HepG2 (cell line): ENCODE measurements around the gene TTBK1. TPM values are rescaled to one million over a fixed set of nuclear protein-coding genes. Genes with fewer than 3 reads are reported as not detected.

Experiments used
- AKAP8 ChIP-seq: sonication (generic); formaldehyde crosslinking; IDR thresholded peaks from 2 replicates; pipeline ENCODE4 v1.5.1; 2020; ENCODE audit warnings: mild to moderate bottlenecking, missing genetic modification reagents
- ATF7-NPFF ChIP-seq: sonication (generic); formaldehyde crosslinking; IDR thresholded peaks from 2 replicates; pipeline ENCODE4 v1.8.1; 2023; ENCODE audit warnings: mild to moderate bottlenecking, low read depth, missing genetic modification reagents, moderate library complexity
- CREB1 ChIP-seq, 2 experiments: fragments of 450-650 bp in 1 of 2; IDR thresholded peaks; 2 replicates each; pipeline ENCODE4 v1.6.1; 2016 to 2017; ENCODE audit warnings: control low read depth in 1 of 2, mild to moderate bottlenecking in 1 of 2, missing compliant biosample characterization in 1 of 2, missing genetic modification characterization in 1 of 2
- FOXJ3 ChIP-seq: sonication (generic); formaldehyde crosslinking; IDR thresholded peaks from 2 replicates; pipeline ENCODE4 v1.4.0; 2020; ENCODE audit warnings: missing genetic modification reagents, mild to moderate bottlenecking, borderline replicate concordance
- HDAC2 ChIP-seq: sonication (generic); formaldehyde crosslinking; IDR thresholded peaks from 2 replicates; pipeline ENCODE4 v1.4.0; 2020; ENCODE audit warnings: missing genetic modification reagents
- HOXA5 ChIP-seq: sonication (generic); formaldehyde crosslinking; IDR thresholded peaks from 2 replicates; pipeline ENCODE4 v1.4.0; 2020; ENCODE audit warnings: missing genetic modification reagents
- JARID2 ChIP-seq: sonication (generic); formaldehyde crosslinking; IDR thresholded peaks from 2 replicates; pipeline ENCODE4 v1.8.1; 2023; ENCODE audit warnings: missing genetic modification reagents, inconsistent platforms; ENCODE audit not compliant: insufficient replicate concordance
- MXD4 ChIP-seq: IDR thresholded peaks from 2 replicates; pipeline ENCODE4 v1.6.1; 2016; ENCODE audit warnings: mild to moderate bottlenecking, missing biosample characterization, missing genetic modification reagents
- NFE2 ChIP-seq: sonication (generic); formaldehyde crosslinking; IDR thresholded peaks from 2 replicates; pipeline ENCODE4 v1.4.0; 2020; ENCODE audit warnings: missing genetic modification reagents
- POLR2AphosphoS5 ChIP-seq: IDR thresholded peaks from 2 replicates; pipeline ENCODE4 v1.6.1; 2012; ENCODE audit warnings: low read depth, low read length
- SMAD3 ChIP-seq: sonication (generic); formaldehyde crosslinking; IDR thresholded peaks from 2 replicates; pipeline ENCODE4 v1.4.0; 2020; ENCODE audit warnings: missing genetic modification reagents
- SOX5 ChIP-seq: IDR thresholded peaks from 2 replicates; pipeline ENCODE4 v1.6.1; 2016; ENCODE audit warnings: borderline replicate concordance
- TBP ChIP-seq: sonication (generic); formaldehyde crosslinking; IDR thresholded peaks from 2 replicates; pipeline ENCODE4 v1.5.0; 2020; ENCODE audit warnings: missing genetic modification reagents
- ZBTB20 ChIP-seq: sonication (generic); formaldehyde crosslinking; IDR thresholded peaks from 2 replicates; pipeline ENCODE4 v1.8.1; 2023; ENCODE audit warnings: missing genetic modification reagents, low read depth, mild to moderate bottlenecking, borderline replicate concordance
- ZKSCAN8 ChIP-seq: IDR thresholded peaks from 2 replicates; pipeline ENCODE4 v1.6.1; 2016; ENCODE audit warnings: borderline replicate concordance, missing genetic modification reagents, missing compliant biosample characterization
- ZNF20 ChIP-seq: sonication (generic); formaldehyde crosslinking; IDR thresholded peaks from 2 replicates; pipeline ENCODE4 v1.4.0; 2020; ENCODE audit warnings: mild to moderate bottlenecking, moderate library complexity, missing genetic modification reagents
- ZNF383 ChIP-seq: sonication (generic); formaldehyde crosslinking; IDR thresholded peaks from 2 replicates; pipeline ENCODE4 v1.4.0; 2020; ENCODE audit warnings: missing genetic modification reagents, mild to moderate bottlenecking, borderline replicate concordance
- ZNF549 ChIP-seq: sonication (generic); formaldehyde crosslinking; IDR thresholded peaks from 2 replicates; pipeline ENCODE4 v1.5.0; 2020; ENCODE audit warnings: missing genetic modification reagents
- ZNF577 ChIP-seq: sonication (generic); formaldehyde crosslinking; IDR thresholded peaks from 2 replicates; pipeline ENCODE4 v1.4.0; 2020; ENCODE audit warnings: mild to moderate bottlenecking, low read depth, missing genetic modification reagents, borderline replicate concordance
- ZNF660 ChIP-seq: sonication (generic); formaldehyde crosslinking; IDR thresholded peaks from 2 replicates; pipeline ENCODE4 v1.5.1; 2020; ENCODE audit warnings: mild to moderate bottlenecking, low read depth, missing genetic modification reagents, borderline replicate concordance
- ZNF672 ChIP-seq: sonication (generic); formaldehyde crosslinking; IDR thresholded peaks from 2 replicates; pipeline ENCODE4 v1.8.1; 2022; ENCODE audit warnings: missing genetic modification reagents
- ZNF678 ChIP-seq: sonication (generic); formaldehyde crosslinking; IDR thresholded peaks from 2 replicates; pipeline ENCODE4 v1.4.0; 2020; ENCODE audit warnings: mild to moderate bottlenecking, missing genetic modification reagents
- polyA plus RNA-seq, 8 experiments: library from polyadenylated mRNA; depleted of rRNA in 3 of 8; stranded (reverse) in 7 of 8; unstranded in 1 of 8; fragments of >200 nt; fragmentation: Illumina TruSeq in 4 of 8; extraction: Trizol in 4 of 8; gene quantifications; 2 replicates each; pipeline versions ENCODE4 v1.2.1 to v1.2.3, GENCODE V29; 2011 to 2016; ENCODE audit warnings: low read depth in 4 of 8, missing spikeins in 1 of 8, mixed read lengths in 1 of 8; ENCODE audit not compliant: insufficient read depth in 1 of 8
- total RNA-seq, 5 experiments: library from RNA; depleted of rRNA; stranded (reverse); fragments of >200 nt; fragmentation: Illumina TruSeq; extraction: Trizol; gene quantifications; 2 replicates each; pipeline ENCODE4 v1.2.3, GENCODE V29; 2016; ENCODE audit warnings: low read depth in 1 of 5
- TF ChIP-seq, protein P1 (sequence below): IDR thresholded peaks from 2 replicates; pipeline ENCODE4 v1.6.1; 2016; ENCODE audit warnings: control low read depth
- TF ChIP-seq, protein P2 (sequence below): sonication (generic); formaldehyde crosslinking; conservative IDR thresholded peaks from 2 replicates; pipeline ENCODE4 v1.4.0; 2020; ENCODE audit warnings: missing genetic modification reagents
- TF ChIP-seq, protein P3 (sequence below): sonication (generic); formaldehyde crosslinking; IDR thresholded peaks from 2 replicates; pipeline ENCODE4 v1.4.0; 2020; ENCODE audit warnings: missing genetic modification reagents, low read depth, mild to moderate bottlenecking, borderline replicate concordance
- TF ChIP-seq, protein P4 (sequence below): sonication (generic); formaldehyde crosslinking; IDR thresholded peaks from 2 replicates; pipeline ENCODE4 v1.4.0; 2020; ENCODE audit warnings: missing genetic modification reagents

TTBK1 gene
- total and polyA plus RNA-seq, 2 of the 13 experiments (the other 11 are each of a cell fraction or from before 2014, with no cell fraction given): 0.24 to 0.33 TPM

DNA sequence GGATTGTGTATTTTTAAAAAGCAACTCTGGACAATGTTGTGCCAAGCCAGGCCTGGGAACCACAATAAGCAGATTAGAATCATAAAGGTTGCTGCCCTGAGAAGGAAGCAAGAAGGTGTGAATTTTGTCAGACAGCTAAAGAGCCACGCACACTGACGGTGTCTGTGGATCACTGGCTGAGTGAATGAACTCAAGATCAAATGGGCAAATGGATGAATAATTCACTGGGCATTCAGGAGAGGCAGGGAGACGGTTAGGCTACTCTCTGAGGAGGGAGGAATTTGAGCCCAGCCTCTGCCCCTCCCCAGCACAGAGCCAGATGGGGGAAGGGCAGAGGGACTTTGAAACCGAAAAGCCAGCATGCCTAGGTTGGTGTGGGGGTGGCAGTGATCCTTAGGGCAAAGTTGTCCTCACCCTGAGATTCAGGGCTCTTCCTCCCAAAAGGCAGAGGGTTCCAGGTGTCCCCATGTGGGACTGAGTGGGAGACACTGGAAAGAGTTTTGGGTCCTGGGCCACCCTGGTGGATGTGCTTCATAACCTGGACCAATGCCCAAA lies 35.3 kb downstream of the TTBK1 start (continued):
- TF ChIP-seq ZBTB20: peak; percentile 73; the same call in 1 of the 2 replicates
- TF ChIP-seq, protein P1, sequence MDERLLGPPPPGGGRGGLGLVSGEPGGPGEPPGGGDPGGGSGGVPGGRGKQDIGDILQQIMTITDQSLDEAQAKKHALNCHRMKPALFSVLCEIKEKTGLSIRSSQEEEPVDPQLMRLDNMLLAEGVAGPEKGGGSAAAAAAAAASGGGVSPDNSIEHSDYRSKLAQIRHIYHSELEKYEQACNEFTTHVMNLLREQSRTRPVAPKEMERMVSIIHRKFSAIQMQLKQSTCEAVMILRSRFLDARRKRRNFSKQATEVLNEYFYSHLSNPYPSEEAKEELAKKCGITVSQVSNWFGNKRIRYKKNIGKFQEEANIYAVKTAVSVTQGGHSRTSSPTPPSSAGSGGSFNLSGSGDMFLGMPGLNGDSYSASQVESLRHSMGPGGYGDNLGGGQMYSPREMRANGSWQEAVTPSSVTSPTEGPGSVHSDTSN: no peak
- TF ChIP-seq, protein P2, sequence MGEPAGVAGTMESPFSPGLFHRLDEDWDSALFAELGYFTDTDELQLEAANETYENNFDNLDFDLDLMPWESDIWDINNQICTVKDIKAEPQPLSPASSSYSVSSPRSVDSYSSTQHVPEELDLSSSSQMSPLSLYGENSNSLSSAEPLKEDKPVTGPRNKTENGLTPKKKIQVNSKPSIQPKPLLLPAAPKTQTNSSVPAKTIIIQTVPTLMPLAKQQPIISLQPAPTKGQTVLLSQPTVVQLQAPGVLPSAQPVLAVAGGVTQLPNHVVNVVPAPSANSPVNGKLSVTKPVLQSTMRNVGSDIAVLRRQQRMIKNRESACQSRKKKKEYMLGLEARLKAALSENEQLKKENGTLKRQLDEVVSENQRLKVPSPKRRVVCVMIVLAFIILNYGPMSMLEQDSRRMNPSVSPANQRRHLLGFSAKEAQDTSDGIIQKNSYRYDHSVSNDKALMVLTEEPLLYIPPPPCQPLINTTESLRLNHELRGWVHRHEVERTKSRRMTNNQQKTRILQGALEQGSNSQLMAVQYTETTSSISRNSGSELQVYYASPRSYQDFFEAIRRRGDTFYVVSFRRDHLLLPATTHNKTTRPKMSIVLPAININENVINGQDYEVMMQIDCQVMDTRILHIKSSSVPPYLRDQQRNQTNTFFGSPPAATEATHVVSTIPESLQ (CRISPR knock-in tag): 0 out of 2 replicates have a peak, but pooled peaks have one; percentile 44
- TF ChIP-seq ATF7-NPFF (CRISPR knock-in tag): no peak
- TF ChIP-seq, protein P3, sequence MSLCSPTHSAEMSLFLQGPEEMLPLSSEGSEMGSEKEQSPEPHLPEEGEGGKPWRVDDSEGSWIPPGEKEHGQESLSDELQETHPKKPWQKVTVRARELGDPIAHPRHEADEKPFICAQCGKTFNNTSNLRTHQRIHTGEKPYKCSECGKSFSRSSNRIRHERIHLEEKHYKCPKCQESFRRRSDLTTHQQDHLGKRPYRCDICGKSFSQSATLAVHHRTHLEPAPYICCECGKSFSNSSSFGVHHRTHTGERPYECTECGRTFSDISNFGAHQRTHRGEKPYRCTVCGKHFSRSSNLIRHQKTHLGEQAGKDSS (CRISPR knock-in tag): peak; percentile 82; the same call in 1 of the 2 replicates
- TF ChIP-seq HDAC2 (CRISPR knock-in tag): peak; percentile 86; the same call in 1 of the 2 replicates
- TF ChIP-seq NFE2 (CRISPR knock-in tag): no peak
- no peak for TF ChIP-seq TBP (CRISPR knock-in tag)
- TF ChIP-seq POLR2AphosphoS5: peak; percentile 23
- TF ChIP-seq ZNF20 (CRISPR knock-in tag): no peak
- peak; percentile 69; the same call in 1 of the 2 replicates for TF ChIP-seq SOX5 (CRISPR knock-in tag)
- TF ChIP-seq ZKSCAN8 (CRISPR knock-in tag): peak; percentile 32; the same call in 1 of the 2 replicates
- no peak for TF ChIP-seq ZNF383 (CRISPR knock-in tag)
- TF ChIP-seq, protein P4, sequence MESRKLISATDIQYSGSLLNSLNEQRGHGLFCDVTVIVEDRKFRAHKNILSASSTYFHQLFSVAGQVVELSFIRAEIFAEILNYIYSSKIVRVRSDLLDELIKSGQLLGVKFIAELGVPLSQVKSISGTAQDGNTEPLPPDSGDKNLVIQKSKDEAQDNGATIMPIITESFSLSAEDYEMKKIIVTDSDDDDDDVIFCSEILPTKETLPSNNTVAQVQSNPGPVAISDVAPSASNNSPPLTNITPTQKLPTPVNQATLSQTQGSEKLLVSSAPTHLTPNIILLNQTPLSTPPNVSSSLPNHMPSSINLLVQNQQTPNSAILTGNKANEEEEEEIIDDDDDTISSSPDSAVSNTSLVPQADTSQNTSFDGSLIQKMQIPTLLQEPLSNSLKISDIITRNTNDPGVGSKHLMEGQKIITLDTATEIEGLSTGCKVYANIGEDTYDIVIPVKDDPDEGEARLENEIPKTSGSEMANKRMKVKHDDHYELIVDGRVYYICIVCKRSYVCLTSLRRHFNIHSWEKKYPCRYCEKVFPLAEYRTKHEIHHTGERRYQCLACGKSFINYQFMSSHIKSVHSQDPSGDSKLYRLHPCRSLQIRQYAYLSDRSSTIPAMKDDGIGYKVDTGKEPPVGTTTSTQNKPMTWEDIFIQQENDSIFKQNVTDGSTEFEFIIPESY (CRISPR knock-in tag): 0 out of 2 replicates have a peak, but pooled peaks have one; percentile 12
- no peak for TF ChIP-seq HOXA5 (CRISPR knock-in tag)
- no peak for TF ChIP-seq MXD4 (CRISPR knock-in tag)
- TF ChIP-seq JARID2: no peak
- TF ChIP-seq AKAP8 (CRISPR knock-in tag): no peak
- TF ChIP-seq ZNF678: no peak
- no peak for TF ChIP-seq ZNF660 (CRISPR knock-in tag)
- no peak for TF ChIP-seq FOXJ3 (CRISPR knock-in tag)
- no peak; the same call in 1 of the 2 replicates for TF ChIP-seq SMAD3 (CRISPR knock-in tag)
- TF ChIP-seq ZNF549: no peak
- TF ChIP-seq CREB1 (IDR thresholded peaks at IDR 0.05): no peak
- no peak for TF ChIP-seq CREB1 (CRISPR knock-in tag; IDR thresholded peaks at IDR 0.05)
- no peak for TF ChIP-seq ZNF672
- no peak for TF ChIP-seq ZNF577 (CRISPR knock-in tag)
